Renal cortical epithelial cell (primary cell): ENCODE data around the gene TAS1R1. TPM values are rescaled to one million over a fixed set of nuclear protein-coding genes. Genes with fewer than 3 reads are reported as not detected.
"Not testable (repeated sequence)": the region's sequence is repeated elsewhere in the genome, so short reads cannot be mapped to it uniquely, and the experiment has no call there.

Source experiments
- DNase-seq: peaks from one replicate; pipeline ENCODE4 v3.0.0-alpha.2; 2011; ENCODE audit warnings: low read depth
- total RNA-seq: library from RNA; depleted of rRNA; stranded (reverse); fragments of >200 nt; gene quantifications from 2 replicates; pipeline ENCODE4 v1.2.3, GENCODE V29; 2014

The TAS1R1 gene
- total RNA-seq, 1 donor from 2014 or later: not detected

GRCh38 chr1:6521536-6521935 lies 33.6 kb upstream of the TAS1R1 start:
- peak; percentile 49 for DNase-seq

DNA sequence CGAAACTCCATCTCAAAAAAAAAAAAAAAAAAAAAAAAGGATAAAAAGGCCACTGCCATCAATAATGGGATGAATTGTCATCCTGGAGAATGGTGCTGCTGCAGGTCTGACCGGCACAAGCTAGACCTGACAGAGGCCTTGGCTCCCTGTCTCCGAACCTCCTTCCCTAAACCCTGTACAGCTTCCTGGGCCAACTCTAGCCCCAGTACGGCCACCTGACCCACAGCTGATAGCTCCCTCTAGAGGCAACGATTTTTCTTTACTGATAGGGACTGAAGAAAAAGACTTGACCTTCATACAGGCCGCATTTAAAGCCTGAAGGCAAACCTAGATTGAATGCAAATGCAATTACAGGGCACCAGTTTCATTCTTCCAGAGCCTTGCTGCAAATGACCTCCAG lies 31.5 kb upstream of the TAS1R1 start:
- peak; percentile 47 for DNase-seq

GRCh38 chr1:6526316-6526715 lies 28.8 kb upstream of the TAS1R1 start:
- no peak for DNase-seq

DNA sequence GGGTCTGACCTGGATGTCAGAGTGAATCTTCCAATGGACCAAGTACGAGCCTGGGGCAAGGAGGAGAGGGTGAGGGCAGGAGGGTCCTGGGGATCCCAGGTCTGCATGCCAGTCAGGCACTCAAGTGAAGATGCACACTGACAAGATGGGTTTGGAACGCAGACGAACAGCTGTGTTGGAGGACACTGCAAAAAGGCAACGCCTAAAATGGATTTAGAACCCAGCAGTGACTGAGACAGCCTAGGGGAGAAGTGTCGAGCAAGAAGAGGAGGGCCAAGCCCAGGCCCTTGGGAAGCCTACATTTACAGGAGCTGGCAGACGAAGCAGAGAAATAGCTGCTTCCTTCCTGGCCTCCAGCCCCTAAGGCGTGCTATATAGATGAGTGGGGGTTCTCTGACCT lies 26.6 kb upstream of the TAS1R1 start:
- no peak for DNase-seq

- DNase-seq: no peak
Observed at GRCh38 chr1:6530504-6531160, 24.5 kb upstream of the TAS1R1 start.

GRCh38 chr1:6531996-6532395 lies 23.1 kb upstream of the TAS1R1 start:
- no peak for DNase-seq

DNA sequence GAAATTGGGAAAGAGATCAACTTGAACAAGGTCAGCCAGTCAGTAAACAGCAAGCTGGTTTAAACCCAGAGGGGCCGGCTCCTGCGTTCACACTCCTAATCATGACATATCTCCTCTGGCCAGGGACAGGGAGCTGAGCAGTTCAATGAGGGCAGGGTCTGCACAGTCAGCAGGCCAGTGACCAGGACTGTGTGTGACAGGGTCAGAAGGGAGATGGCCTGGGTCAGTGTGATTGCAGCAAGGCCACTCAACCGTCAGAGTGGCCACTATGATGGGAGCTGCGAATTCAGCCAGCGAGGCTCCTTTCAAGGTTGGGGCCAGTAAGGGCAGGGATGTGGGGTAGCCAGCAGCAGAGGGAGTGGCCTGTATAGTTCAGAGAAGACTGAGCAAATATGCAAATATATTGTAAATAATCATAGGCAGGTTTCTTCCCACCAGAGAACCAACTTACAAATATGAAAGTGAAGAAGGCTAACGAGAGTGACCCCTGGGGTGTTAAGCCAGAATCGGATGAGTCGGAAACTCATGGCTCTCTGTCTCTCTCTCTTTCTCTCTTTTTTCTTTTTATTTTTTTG lies 20.8 kb upstream of the TAS1R1 start:
- DNase-seq: no peak

DNA sequence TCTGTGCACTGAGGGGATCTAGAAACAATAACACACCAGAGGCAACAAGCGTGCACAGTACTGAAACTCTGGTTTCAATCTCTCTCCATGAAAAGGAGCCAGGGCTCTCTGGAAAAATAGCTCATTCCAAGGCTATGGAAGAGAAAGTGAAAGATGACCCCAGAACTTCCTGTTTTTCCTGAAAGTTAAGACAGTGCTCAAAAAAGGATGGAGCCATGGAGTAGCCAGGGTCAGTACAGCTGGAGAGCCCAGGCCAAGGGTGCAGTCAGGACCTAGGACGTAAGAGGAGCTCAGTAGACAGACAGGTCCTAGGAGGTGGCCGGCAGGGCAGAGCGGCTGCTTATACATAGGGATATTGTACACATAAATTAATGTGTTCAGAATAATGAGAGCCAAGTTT lies 19.9 kb upstream of the TAS1R1 start:
- DNase-seq: no peak

DNA sequence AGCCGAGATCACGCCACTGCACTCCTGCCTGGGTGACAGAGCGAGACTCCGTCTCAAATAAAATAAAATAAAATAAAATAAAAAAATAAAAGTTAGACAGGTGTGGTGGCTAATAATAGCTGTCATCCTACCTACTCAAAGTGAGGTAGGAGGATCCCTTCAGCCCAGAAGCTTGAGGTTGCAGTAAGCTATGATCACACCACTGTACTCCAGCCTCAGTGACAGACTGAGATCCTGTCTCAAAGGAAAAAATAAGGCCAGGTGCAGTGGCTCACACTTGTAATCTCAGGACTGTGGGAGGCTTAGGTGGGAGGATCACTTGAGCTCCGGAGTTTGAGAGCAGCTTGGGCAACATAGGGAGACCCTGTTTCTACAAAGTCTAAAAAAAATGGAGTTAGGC lies 18.8 kb upstream of the TAS1R1 start:
- DNase-seq: no peak

DNA sequence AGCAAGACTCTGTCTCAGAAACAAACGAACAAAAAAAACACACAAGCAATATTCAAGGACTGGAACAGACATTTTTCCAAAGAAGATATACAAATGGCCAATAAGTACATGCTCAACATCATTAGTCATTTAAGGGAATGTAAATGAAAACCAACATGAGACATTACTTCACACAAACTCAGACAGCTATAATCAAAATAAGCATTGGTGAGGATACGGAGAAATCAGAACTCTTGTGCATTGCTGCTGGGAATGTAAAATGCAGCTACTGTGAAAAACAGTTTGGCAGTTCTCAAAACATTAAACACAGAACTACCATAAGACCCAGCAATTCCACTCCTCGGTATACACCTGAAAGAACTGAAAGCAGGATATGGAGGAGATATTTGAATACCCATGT lies 16.2 kb upstream of the TAS1R1 start:
- no peak for DNase-seq

DNA sequence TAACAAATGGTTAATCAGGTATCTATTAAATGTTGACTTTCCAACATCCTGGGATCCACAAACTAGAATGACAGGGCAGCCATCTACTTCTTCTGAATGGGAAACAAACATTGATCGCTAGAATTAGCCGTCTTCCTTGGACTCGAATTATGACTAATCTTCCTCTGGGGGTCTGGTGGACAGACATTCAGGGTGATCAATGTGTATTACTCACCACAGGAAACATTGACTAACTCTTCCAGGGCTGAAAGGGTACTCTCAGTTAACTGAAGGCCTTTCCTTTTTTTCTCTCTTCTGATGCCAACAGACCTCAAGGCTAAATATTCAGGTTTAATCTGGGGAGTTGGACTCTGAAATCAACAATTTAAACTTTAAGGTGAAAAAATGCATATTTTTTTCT lies 10.3 kb upstream of the TAS1R1 start:
- DNase-seq: peak; percentile 24

DNA sequence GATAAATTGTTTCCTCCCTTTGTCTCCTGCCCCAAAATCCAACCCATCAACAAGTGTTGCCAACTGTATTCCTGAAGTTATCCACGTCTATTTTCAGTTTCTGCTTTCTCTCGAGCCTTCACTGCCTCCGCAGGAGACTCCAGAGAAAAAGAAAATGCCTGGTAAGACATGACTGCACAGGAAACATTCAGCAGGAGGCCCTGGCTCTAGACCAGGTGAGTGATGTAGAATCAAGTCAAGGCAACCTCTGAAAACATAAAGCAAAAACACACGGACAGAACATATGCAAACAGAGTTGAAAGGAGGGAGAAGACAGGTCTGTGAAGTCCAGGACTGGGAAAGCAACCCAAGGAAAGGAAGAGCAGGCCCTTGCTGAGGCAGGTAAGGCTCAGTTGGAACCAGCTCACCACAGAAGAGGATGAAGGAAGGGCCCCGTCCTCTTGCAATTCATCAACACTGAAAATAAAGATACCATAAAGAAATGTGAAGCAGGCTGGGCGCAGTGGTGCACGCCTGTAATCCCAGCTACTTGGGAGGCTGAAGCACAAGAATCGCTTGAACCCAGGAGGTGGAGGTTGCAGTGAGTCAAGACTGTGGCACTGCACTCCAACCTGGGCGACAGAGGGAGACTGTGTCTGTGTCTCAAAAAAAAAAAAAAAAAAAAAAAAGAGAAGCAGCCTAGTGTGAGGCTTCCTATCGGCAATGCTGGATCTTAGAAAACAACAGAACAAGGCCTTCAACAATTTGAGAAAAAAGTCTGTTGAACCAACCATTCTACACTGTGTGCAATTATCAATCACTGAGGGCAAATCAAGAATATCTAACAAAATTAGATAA lies 9.6 kb upstream of the TAS1R1 start:
- no peak for DNase-seq

- DNase-seq: no peak
Observed at GRCh38 chr1:6546326-6546725, 8.8 kb upstream of the TAS1R1 start.

GRCh38 chr1:6547301-6547700 lies 7.8 kb upstream of the TAS1R1 start:
- peak; percentile 41 for DNase-seq

GRCh38 chr1:6554031-6554906 lies 838 bp upstream of the TAS1R1 start, which contains the start of gene NOL9:
Gene NOL9 (minus strand): TSS chr1:6554513. CDS start chr1:6554502, 11 bp downstream.
- peak; percentile 76 for DNase-seq

- DNase-seq: no peak
Observed at GRCh38 chr1:6557597-6557996, 2.5 kb downstream of the TAS1R1 start.

DNA sequence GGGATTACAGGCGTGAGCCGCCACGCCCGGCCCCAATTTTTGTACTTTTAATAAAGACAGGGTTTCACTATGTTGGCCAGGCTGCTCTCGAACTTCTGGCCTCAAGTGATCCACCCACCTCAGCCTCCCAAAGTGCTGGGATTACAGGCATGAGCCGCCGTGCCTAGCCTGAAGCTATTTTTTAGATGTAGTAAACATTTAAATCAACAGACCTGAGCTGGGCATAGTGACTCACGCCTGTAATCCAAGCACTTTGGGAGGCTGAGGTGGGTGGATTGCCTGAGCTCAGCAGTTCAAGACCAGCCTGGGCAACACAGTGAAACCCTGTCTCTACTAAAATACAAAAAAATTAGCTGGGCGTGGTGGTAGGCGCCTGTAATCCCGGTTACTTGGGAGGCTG lies 4.1 kb downstream of the TAS1R1 start:
- not testable (repeated sequence) for DNase-seq

DNA sequence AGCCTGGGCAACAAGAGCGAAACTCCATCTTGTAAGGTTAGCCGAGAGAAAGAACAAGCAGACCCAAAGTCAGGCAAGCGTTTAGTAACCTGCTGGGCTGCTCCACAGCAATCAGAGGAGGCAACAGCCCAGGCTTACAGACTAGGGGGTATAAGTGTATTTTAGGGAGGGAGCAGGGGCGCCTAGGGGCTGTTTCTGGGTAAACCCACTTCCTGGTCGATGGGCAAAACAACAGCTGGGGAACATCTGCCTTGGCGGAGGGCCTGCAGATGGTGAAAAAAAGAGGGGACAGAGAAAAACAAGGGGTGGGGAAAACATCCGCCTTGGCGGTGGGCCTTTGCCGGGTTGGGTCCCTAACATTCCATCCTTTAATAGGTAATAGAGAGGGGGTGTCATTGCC lies 5.2 kb downstream of the TAS1R1 start:
- no peak for DNase-seq

GRCh38 chr1:6569033-6569432 lies 13.9 kb downstream of the TAS1R1 start:
- DNase-seq: no peak

DNA sequence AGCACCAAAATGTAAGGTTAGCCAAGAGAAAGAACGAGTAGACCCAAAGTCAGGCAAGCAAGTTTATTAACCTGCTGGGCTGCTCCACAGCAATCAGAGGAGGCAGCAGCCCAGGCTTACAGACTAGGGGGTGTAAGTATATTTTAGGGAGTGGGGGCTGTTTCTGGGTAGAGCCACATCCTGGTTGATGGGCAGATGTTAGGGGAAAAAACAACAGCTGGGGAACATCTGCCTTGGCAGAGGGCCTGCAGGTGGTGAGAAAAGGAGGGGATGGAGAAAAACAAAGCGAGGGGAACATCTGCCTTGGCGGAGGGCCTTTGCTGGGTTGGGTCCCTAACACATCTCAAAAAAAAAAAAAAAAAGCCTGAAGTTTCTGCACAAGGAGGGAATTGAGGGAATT lies 15.0 kb downstream of the TAS1R1 start:
- no peak for DNase-seq

DNA sequence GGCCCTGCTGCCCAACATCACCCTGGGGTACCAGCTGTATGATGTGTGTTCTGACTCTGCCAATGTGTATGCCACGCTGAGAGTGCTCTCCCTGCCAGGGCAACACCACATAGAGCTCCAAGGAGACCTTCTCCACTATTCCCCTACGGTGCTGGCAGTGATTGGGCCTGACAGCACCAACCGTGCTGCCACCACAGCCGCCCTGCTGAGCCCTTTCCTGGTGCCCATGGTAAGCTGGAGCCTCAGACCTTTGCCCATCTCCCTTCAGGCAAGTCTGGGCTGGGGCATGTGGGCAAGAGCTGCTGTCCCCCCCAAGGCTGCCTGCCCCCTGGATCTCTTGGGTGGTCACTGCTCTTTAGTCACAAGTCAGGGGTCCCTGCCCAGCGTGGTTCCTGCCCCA lies 15.9 kb downstream of the TAS1R1 start:
- DNase-seq: no peak
